ENCODE data around the gene ZC3H7A. TPM values are rescaled to one million over a fixed set of nuclear protein-coding genes. Genes with fewer than 3 reads are reported as not detected.

ZC3H7A gene
- total and polyA plus RNA-seq, 4 donors, result 12.4 to 37.7 (median 24.7) TPM

DNA sequence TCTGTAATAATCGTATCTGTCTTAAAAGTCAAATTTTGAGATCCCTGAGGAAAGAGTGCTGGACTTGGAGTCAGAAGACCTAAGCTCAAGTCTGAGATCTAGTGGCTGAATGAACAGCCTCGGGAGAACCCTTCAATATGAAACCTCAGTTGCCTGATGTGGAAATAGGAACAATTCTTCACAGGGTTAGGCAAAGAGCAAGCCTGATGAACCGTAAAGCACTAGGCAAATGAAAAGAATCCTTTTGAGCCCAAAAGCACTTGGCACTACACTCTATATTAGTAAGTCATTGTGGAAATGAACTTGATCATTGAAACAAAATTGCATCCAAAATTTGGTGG is 74.6 kb downstream of the ZC3H7A start:
- Histone ChIP-seq H3K27ac (ENCODE audit: low read depth in 1 of 2, low read length in 2 of 2) (no peak overlapping the region), H3K27me3 (ENCODE audit: control insufficient read depth in 4 of 4, insufficient read depth in 4 of 4, low read length in 3 of 4) (no peaks in the 10 kb centered on the region), H3K4me3 (ENCODE audit: low read depth in 1 of 3, low read length in 3 of 3) (no peak overlapping the region), H3K9ac (ENCODE audit: low read depth in 1 of 2, low read length in 2 of 2) (no peak overlapping the region), H3K36me3 (ENCODE audit: control insufficient read depth in 4 of 4, insufficient read depth in 3 of 4, low read depth in 1 of 4, low read length in 3 of 4) (peaks cover 12 to 23% (median 17%) of the 10 kb centered on the region in 4 donors), H3K9me3 (ENCODE audit: control insufficient read depth in 4 of 4, low read length in 3 of 4) (no peaks in the 10 kb centered on the region), H3K4me1 (ENCODE audit: control insufficient read depth in 4 of 4, insufficient read depth in 4 of 4, low read length in 3 of 4) (peaks cover 8 to 36% (median 14%) of the 10 kb centered on the region in 4 donors)
- no peak for TF ChIP-seq HNF4G (IDR thresholded peaks at IDR 0.05)
- TF ChIP-seq GABPA (IDR thresholded peaks at IDR 0.05 in 1 of 2, conservative IDR thresholded peaks at IDR 0.05 in 1 of 2), result no peak
- no peak for TF ChIP-seq RAD21 (IDR thresholded peaks at IDR 0.05)
- TF ChIP-seq EGR1 (IDR thresholded peaks at IDR 0.05; ENCODE audit: low read depth in 2 of 2), result no peak
- TF ChIP-seq HNF4A (conservative IDR thresholded peaks at IDR 0.05), result no peak
- TF ChIP-seq, protein P1, sequence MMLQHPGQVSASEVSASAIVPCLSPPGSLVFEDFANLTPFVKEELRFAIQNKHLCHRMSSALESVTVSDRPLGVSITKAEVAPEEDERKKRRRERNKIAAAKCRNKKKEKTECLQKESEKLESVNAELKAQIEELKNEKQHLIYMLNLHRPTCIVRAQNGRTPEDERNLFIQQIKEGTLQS (IDR thresholded peaks at IDR 0.05), result no peak
- TF ChIP-seq RXRA (IDR thresholded peaks at IDR 0.05), result no peak
- TF ChIP-seq, protein P2, sequence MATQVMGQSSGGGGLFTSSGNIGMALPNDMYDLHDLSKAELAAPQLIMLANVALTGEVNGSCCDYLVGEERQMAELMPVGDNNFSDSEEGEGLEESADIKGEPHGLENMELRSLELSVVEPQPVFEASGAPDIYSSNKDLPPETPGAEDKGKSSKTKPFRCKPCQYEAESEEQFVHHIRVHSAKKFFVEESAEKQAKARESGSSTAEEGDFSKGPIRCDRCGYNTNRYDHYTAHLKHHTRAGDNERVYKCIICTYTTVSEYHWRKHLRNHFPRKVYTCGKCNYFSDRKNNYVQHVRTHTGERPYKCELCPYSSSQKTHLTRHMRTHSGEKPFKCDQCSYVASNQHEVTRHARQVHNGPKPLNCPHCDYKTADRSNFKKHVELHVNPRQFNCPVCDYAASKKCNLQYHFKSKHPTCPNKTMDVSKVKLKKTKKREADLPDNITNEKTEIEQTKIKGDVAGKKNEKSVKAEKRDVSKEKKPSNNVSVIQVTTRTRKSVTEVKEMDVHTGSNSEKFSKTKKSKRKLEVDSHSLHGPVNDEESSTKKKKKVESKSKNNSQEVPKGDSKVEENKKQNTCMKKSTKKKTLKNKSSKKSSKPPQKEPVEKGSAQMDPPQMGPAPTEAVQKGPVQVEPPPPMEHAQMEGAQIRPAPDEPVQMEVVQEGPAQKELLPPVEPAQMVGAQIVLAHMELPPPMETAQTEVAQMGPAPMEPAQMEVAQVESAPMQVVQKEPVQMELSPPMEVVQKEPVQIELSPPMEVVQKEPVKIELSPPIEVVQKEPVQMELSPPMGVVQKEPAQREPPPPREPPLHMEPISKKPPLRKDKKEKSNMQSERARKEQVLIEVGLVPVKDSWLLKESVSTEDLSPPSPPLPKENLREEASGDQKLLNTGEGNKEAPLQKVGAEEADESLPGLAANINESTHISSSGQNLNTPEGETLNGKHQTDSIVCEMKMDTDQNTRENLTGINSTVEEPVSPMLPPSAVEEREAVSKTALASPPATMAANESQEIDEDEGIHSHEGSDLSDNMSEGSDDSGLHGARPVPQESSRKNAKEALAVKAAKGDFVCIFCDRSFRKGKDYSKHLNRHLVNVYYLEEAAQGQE (IDR thresholded peaks at IDR 0.05), result no peak
- TF ChIP-seq NR2F2 (IDR thresholded peaks at IDR 0.05), result no peak
- TF ChIP-seq SP1 (IDR thresholded peaks at IDR 0.05), result no peak
- TF ChIP-seq, protein P3, sequence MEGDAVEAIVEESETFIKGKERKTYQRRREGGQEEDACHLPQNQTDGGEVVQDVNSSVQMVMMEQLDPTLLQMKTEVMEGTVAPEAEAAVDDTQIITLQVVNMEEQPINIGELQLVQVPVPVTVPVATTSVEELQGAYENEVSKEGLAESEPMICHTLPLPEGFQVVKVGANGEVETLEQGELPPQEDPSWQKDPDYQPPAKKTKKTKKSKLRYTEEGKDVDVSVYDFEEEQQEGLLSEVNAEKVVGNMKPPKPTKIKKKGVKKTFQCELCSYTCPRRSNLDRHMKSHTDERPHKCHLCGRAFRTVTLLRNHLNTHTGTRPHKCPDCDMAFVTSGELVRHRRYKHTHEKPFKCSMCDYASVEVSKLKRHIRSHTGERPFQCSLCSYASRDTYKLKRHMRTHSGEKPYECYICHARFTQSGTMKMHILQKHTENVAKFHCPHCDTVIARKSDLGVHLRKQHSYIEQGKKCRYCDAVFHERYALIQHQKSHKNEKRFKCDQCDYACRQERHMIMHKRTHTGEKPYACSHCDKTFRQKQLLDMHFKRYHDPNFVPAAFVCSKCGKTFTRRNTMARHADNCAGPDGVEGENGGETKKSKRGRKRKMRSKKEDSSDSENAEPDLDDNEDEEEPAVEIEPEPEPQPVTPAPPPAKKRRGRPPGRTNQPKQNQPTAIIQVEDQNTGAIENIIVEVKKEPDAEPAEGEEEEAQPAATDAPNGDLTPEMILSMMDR (IDR thresholded peaks at IDR 0.05; ENCODE audit: low read depth, low read length, missing input control), result no peak
- TF ChIP-seq, protein P4, sequence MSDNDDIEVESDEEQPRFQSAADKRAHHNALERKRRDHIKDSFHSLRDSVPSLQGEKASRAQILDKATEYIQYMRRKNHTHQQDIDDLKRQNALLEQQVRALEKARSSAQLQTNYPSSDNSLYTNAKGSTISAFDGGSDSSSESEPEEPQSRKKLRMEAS (IDR thresholded peaks at IDR 0.05), result no peak
- no peak for TF ChIP-seq JUND (IDR thresholded peaks at IDR 0.05)
- TF ChIP-seq, protein P5, sequence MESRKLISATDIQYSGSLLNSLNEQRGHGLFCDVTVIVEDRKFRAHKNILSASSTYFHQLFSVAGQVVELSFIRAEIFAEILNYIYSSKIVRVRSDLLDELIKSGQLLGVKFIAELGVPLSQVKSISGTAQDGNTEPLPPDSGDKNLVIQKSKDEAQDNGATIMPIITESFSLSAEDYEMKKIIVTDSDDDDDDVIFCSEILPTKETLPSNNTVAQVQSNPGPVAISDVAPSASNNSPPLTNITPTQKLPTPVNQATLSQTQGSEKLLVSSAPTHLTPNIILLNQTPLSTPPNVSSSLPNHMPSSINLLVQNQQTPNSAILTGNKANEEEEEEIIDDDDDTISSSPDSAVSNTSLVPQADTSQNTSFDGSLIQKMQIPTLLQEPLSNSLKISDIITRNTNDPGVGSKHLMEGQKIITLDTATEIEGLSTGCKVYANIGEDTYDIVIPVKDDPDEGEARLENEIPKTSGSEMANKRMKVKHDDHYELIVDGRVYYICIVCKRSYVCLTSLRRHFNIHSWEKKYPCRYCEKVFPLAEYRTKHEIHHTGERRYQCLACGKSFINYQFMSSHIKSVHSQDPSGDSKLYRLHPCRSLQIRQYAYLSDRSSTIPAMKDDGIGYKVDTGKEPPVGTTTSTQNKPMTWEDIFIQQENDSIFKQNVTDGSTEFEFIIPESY (IDR thresholded peaks at IDR 0.05), result no peak
- TF ChIP-seq FOXA2 (IDR thresholded peaks at IDR 0.05), result no peak
- no peak for TF ChIP-seq FOXA1 (IDR thresholded peaks at IDR 0.05)
- no peak for TF ChIP-seq YY1 (IDR thresholded peaks at IDR 0.05)
- TF ChIP-seq TAF1 (conservative IDR thresholded peaks at IDR 0.05), result no peak
- DNase-seq (ENCODE audit: low spot score), result no peak
- 83% methylated on average over 3 of the region's 3 CpGs for WGBS
